Upper lobe of right lung (tissue), 1 donor: ENCODE measurements around the gene DDX39A. TPM values are rescaled to one million over a fixed set of nuclear protein-coding genes. Genes with fewer than 3 reads are reported as not detected.
A peak's percentile ranks its signal among the peaks of the same experiment; 100 is the strongest.

ENCODE experiments used
- ATAC-seq: fragments of 200-7000 bp; cut with Tn5 transposase; one replicate; pipeline ENCODE4 v1.9.1; 2020; ENCODE audit warnings: mild to moderate bottlenecking, moderate library complexity
- DNase-seq: peaks from one replicate; pipeline ENCODE4 v3.0.0-alpha.2; 2020
- H3K27ac ChIP-seq: fragments of 200-600 bp; one replicate; pipeline ENCODE4 v1.8.0; 2022
- H3K27me3 ChIP-seq: fragments of 200-600 bp; one replicate; pipeline ENCODE4 v1.8.0; 2022; ENCODE audit warnings: mild to moderate bottlenecking
- H3K36me3 ChIP-seq: fragments of 200-600 bp; one replicate; pipeline ENCODE4 v1.8.0; 2022
- H3K4me1 ChIP-seq: fragments of 200-600 bp; one replicate; pipeline ENCODE4 v1.8.0; 2022
- H3K4me3 ChIP-seq: fragments of 200-600 bp; one replicate; pipeline ENCODE4 v1.8.0; 2022; ENCODE audit warnings: mild to moderate bottlenecking
- H3K9me3 ChIP-seq: fragments of 200-600 bp; one replicate; pipeline ENCODE4 v1.8.0; 2022
- intact Hi-C: fragments of 100-400 bp; cut with DNase I; formaldehyde crosslinking; loops from one replicate; pipeline ENCODE4 v1.11.0; 2022
- total RNA-seq: library from RNA; stranded (reverse); fragmentation: NEBNext Ultra II Directional; extraction: Animal tissue kit (Norgen Biotek cat#: 25700); gene quantifications from one replicate; pipeline ENCODE4 v1.2.1, GENCODE V29; 2021
- TF ChIP-seq, protein P1 (sequence below): fragments of 200-600 bp; IDR thresholded peaks from one replicate; pipeline ENCODE4 v1.8.0; 2022; ENCODE audit warnings: antibody characterized with exemption
- donor health status: DM: no; HTN: yes; CAD: no; lungs with severe emphysema.

The DDX39A gene
- total RNA-seq, 1 donor from 2014 or later, result 63.0 TPM

DNA sequence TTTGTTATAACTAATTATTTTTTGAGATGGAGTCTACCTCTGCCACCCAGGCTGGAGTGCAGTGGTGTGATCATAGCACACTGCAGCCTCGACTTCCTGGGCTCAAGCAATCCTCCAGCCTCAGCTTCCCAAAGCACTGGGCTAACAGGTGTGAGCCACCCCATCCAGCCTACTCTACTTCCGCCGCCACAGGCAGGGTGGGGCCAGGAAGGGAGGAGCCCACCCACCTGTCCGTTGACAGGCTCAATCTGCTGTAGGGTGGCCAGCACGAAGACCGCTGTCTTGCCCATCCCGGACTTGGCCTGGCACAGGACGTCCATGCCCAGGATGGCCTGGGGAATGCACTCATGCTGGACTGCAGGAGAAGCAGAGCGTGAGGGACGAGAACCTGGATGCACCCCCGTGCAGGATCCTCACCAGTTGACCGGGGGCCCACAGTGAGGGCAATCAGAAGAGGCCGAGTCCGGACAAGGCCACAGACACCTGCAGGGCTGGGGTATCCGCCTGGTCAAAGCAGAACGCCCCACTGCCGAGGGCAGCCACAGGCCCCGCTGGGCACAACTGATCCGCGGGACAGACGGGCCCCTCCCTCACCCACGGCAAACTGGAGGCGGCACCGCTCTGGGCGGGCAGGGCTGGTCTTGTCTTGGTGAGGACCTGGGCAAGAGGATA is 6.7 kb downstream of the DDX39A start:
- Histone ChIP-seq H3K27ac (no peak overlapping the region), H3K36me3 (peaks cover 64% of the 10 kb centered on the region), H3K27me3 (no peaks in the 10 kb centered on the region), H3K4me1 (peaks cover 17% of the 10 kb centered on the region), H3K9me3 (no peaks in the 10 kb centered on the region), H3K4me3 (no peak overlapping the region)
- intact Hi-C loops, result no loop called here
- ATAC-seq (no peak), DNase-seq (no peak)
- TF ChIP-seq, protein P1, sequence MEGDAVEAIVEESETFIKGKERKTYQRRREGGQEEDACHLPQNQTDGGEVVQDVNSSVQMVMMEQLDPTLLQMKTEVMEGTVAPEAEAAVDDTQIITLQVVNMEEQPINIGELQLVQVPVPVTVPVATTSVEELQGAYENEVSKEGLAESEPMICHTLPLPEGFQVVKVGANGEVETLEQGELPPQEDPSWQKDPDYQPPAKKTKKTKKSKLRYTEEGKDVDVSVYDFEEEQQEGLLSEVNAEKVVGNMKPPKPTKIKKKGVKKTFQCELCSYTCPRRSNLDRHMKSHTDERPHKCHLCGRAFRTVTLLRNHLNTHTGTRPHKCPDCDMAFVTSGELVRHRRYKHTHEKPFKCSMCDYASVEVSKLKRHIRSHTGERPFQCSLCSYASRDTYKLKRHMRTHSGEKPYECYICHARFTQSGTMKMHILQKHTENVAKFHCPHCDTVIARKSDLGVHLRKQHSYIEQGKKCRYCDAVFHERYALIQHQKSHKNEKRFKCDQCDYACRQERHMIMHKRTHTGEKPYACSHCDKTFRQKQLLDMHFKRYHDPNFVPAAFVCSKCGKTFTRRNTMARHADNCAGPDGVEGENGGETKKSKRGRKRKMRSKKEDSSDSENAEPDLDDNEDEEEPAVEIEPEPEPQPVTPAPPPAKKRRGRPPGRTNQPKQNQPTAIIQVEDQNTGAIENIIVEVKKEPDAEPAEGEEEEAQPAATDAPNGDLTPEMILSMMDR, result no peak

DNA sequence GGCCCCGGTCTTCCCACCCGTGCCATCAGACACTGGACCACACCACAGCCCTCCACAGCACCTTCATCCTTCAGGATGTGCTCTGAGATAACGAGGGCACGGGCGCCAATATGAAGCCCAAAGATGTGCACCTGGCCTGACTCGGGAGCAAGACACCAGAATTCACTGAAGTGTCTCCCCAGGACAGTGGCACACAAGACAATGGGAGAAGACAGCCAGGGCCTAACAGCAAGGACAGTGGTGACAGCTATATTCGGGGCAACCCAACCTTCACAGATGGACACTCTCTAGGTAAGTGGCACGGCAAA is 7.2 kb downstream of the DDX39A start:
- ATAC-seq, result no peak
- Histone ChIP-seq H3K36me3 (peaks cover 69% of the 10 kb centered on the region), H3K27ac (no peak overlapping the region), H3K9me3 (no peaks in the 10 kb centered on the region), H3K4me3 (no peak overlapping the region), H3K27me3 (no peaks in the 10 kb centered on the region), H3K4me1 (peaks cover 13% of the 10 kb centered on the region)
- TF ChIP-seq, protein P1, result no peak
- intact Hi-C loops, result no loop called here
- no peak for DNase-seq

DNA sequence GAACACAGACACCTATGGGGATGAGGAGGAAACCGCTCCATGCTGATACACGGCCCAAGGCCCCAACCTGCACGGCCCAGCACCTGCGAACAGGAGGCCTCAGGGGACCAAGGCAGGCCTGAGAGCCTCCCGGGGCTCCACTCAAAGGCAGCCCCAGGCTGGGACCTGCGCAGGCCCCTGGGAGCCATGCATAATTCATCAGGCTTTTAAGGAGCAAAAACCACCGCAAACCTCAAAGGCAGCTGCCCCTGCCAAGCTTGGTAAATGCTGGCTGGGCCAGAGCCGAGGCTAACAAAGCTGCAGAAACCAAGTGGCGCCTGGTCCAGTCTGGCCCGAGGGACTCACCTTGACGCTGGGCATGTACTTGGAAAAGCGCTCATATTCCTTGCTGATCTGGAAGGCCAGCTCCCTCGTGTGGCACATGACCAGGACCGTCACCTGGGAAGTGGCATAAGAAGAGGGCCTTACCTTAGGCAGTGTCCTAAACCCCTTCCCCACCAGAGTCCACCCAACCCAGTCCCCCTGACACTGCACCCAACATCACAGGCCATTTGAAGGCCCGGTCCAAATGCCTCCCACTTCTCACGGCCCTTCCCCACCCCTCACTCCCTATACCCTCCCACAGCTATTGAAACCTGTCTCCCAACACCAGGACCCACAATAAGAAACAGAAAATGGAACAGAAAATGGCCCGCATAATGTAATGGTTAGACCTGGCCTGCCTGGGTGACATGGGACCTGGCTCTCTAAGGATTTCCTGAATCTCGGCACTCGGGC is 7.8 kb downstream of the DDX39A start:
- H3K4me1 ChIP-seq, result peaks cover 11% of the 10 kb centered on the region

DNA sequence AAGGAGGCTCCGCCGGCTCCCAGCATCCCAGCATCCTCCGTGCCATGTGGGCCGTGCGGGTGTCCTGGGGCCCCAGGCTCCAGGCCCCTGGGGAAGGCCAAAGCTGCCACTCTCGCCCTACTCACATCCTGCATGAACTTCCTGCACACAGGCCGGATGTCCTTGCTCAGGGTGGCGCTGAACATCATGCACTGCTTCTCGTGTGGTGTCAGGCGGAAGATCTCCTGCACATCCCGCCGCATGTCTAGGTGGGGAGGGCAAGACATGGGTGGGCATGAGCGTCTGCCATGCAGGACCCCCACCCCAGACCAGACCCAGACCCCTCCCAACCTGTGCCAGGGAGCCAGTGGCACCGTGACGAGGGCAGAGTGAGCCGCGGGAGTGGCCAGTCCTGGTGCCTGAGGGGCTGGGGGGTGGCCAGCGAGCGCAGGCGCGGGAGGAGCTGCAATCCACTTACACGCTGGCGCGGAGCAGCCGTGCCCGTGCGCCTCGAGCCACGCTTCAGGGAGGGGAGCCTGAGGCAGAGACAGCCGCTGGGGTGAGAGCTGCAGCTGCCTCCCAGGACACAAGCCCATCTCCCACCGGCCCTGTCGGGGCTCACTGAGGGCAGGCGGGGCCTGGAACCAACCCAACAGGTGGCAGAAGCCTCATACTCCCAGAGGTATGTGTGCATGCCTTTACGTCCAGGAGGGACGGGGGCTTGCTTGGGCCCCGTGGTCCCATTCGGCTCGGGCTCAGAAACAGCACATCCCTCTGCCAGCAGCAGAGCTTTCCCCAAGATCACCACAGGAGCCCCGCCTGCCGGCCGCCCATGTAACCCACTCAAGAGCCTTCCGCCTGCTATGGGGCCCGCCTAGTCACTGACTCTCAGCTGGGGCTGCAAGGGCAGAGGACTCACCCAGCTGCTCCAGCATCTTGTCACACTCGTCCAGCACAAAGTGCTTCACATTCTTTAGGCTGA is 8.8 kb downstream of the DDX39A start:
- Histone ChIP-seq H3K27ac (no peak overlapping the region), H3K36me3 (peaks cover 83% of the 10 kb centered on the region), H3K9me3 (no peaks in the 10 kb centered on the region), H3K4me3 (no peak overlapping the region), H3K4me1 (peaks cover 8% of the 10 kb centered on the region), H3K27me3 (no peaks in the 10 kb centered on the region)
- peak; percentile 1 for ATAC-seq
- DNase-seq, result no peak
- TF ChIP-seq, protein P1, result no peak
- intact Hi-C loops, result no loop called here

More for the DNA sequence above, 7.8 kb downstream of the DDX39A start:
- TF ChIP-seq, protein P1, result no peak
- Histone ChIP-seq H3K4me3 (no peak overlapping the region), H3K36me3 (peaks cover 75% of the 10 kb centered on the region), H3K27me3 (no peaks in the 10 kb centered on the region), H3K27ac (no peak overlapping the region), H3K9me3 (no peaks in the 10 kb centered on the region)
- intact Hi-C loops, result no loop called here
- ATAC-seq (no peak), DNase-seq (no peak)

DNA sequence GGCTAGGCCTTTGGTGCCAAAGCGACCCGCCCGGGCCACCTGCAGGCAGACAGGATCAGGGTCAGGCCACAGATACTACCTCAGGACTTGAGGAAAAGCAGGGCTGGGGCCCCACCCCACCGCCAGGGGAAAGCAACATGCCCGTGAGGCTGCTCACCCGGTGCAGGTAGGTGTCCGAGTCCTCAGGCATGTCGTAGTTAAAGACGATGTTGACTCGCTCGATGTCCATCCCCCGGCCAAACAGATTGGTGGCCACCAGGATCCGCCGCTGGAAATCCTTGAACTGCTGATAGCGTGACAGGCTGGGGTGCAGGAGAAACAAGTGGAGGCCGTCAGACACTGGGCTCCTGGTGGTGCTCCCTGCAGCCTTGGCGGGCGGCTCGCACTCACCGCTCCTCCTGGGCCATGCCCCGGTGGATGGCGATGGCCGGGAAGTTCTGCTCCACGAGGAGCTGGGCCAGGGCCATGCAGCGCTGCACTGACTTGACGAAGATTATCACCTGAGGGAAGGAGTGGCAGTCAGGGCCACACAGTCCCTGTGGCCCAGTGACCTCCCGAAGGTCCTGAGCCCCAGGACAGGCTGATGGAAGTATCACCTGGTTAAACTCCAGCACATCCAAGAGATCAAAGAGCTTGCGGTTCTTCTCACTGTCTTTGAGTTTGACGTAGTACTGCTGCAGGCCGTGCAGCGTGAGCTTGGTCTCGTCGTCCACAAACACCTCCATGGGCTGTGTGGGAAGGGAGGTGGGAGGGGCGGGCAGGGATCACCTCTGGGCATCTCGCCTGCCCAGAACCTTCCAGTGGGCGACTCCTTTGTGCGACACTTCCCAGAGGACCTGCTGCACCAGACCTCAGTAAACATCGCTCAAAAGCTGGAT is 9.8 kb downstream of the DDX39A start:
- intact Hi-C loops, result no loop called here
- TF ChIP-seq, protein P1, result no peak
- no peak for DNase-seq
- peaks cover 93% of the 10 kb centered on the region for H3K36me3 ChIP-seq
- H3K27me3 ChIP-seq, result no peaks in the 10 kb centered on the region
- ATAC-seq, result no peak
- H3K4me3 ChIP-seq, result no peak overlapping the region
- H3K9me3 ChIP-seq, result no peaks in the 10 kb centered on the region
- peaks cover 8% of the 10 kb centered on the region for H3K4me1 ChIP-seq
- H3K27ac ChIP-seq, result no peak overlapping the region
